Gastrocnemius medialis (tissue), 4 donors: ENCODE results near the gene FBXL7.

Source experiments
- POLR2A ChIP-seq, 2 donors: fragments of 450-650 bp; IDR thresholded peaks; one replicate each; pipeline ENCODE4 v1.6.1; 2017; ENCODE audit warnings: antibody characterized with exemption in 2 of 2, mild to moderate bottlenecking in 2 of 2, moderate library complexity in 2 of 2
- TF ChIP-seq, protein P1 (sequence below), 5 experiments: fragments of 450-650 bp in 3 of 5; fragments of 200-600 bp in 2 of 5; sonication (generic) in 2 of 5; IDR thresholded peaks in 4 of 5; conservative IDR thresholded peaks in 1 of 5; 1 replicate in 4 of 5; 2 replicates in 1 of 5; pipeline ENCODE4 v1.5.1; 2016 to 2019; ENCODE audit warnings: antibody characterized with exemption in 5 of 5, mild to moderate bottlenecking in 3 of 5, moderate library complexity in 3 of 5

DNA sequence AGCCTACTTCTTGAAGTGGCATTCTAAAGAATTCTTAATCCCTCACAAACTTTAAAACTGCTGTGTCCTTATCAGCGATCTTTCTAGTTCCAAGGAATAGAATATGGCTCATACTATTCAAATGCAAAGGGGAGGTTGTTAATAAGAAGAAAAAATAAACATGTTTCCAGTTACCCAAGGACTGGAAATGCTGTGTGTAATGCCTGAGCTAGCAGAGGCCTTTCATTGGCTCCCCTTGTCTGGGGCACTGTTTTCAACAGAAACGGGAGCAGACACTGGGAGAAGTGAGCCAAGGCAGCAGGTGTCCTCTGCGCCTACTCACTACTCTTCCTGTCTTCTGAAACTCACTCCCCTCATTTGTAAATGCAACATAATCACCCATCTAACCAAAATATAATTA, 426.6 kb downstream of the FBXL7 start:
- TF ChIP-seq, protein P1, sequence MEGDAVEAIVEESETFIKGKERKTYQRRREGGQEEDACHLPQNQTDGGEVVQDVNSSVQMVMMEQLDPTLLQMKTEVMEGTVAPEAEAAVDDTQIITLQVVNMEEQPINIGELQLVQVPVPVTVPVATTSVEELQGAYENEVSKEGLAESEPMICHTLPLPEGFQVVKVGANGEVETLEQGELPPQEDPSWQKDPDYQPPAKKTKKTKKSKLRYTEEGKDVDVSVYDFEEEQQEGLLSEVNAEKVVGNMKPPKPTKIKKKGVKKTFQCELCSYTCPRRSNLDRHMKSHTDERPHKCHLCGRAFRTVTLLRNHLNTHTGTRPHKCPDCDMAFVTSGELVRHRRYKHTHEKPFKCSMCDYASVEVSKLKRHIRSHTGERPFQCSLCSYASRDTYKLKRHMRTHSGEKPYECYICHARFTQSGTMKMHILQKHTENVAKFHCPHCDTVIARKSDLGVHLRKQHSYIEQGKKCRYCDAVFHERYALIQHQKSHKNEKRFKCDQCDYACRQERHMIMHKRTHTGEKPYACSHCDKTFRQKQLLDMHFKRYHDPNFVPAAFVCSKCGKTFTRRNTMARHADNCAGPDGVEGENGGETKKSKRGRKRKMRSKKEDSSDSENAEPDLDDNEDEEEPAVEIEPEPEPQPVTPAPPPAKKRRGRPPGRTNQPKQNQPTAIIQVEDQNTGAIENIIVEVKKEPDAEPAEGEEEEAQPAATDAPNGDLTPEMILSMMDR (IDR thresholded peaks at IDR 0.05 in 4 of 5, conservative IDR thresholded peaks at IDR 0.05 in 1 of 5), result no peak
- TF ChIP-seq POLR2A (IDR thresholded peaks at IDR 0.05), result no peak
